Smooth muscle cell of the brain vasculature (primary cell): ENCODE measurements around the gene C22orf31.
"Not testable (repeated sequence)": the region's sequence is repeated elsewhere in the genome, so short reads cannot be mapped to it uniquely, and the experiment has no call there.

Experiments
- DNase-seq: peaks from one replicate; pipeline ENCODE4 v3.0.0-alpha.2; 2012; ENCODE audit warnings: low read depth, low spot score

C22orf31 gene

GRCh38 chr22:29055192-29055830 lies 6.3 kb downstream of the C22orf31 start:
- no peak for DNase-seq

GRCh38 chr22:29054251-29054767 lies 7.3 kb downstream of the C22orf31 start:
- DNase-seq, result no peak

- DNase-seq, result no peak
These were observed 8.5 kb downstream of the C22orf31 start for GRCh38 chr22:29053048-29053702.

GRCh38 chr22:29050457-29050856 lies 11.2 kb downstream of the C22orf31 start:
- DNase-seq, result no peak

- no peak for DNase-seq
These were observed 11.9 kb downstream of the C22orf31 start for GRCh38 chr22:29049655-29050263.

DNA sequence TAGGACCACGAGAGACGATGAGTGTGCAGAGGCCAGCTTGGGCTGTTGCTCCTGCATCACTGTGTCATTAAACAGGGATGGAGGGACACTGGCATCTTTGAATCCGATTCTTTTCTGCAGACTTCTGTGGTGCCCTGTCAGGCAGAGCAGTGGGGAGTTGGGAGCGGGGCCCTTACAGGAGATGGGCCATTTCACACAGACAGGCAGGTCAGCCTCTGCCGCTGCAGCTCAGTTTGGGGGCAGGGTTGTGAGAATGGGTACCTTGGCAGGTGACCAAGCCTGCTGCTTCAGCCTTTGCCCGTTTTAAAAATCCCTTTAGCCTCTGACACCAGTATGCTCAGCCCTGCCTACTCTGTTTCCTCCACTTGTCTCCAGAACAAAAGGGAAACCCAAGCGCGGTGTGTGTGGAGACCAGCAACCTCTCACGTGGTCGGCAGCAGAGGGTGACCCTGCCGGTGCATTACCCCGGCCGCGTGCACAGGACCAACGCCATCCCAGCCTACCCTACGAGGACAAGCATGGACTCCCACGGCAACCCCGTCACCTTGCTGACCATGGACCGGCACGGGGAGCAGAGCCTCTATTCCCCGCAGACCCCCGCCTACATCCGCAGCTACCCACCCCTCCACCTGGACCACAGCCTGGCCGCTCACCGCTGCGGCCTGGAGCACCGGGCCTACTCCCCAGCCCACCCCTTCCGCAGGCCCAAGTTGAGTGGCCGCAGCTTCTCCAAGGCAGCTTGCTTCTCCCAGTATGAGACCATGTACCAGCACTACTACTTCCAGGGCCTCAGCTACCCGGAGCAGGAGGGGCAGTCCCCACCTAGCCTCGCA lies 12.6 kb downstream of the C22orf31 start:
- no peak for DNase-seq

DNA sequence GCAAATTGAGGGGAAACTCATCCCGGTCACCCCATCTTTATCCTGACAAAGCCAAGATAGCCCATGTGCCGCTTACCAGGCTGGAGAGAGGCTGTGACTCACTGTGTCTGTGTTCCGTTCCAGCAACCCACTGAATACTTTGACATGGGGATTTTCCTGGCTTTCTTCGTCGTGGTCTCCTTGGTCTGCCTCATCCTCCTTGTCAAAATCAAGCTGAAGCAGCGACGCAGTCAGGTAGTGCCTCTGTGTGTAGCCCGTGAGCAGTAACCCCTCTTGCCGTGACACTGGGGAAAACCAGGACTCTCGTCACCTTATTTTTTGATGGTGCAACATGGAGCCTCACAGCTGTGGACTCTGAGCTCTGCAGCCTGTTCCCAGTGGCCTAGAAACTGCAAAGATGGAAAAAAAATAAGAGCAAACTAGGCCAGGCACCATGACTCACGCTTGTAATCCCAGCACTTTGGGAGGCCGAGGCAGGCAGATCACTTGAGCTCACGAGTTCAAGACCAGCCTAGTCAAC lies 16.9 kb downstream of the C22orf31 start:
- no peak for DNase-seq

DNA sequence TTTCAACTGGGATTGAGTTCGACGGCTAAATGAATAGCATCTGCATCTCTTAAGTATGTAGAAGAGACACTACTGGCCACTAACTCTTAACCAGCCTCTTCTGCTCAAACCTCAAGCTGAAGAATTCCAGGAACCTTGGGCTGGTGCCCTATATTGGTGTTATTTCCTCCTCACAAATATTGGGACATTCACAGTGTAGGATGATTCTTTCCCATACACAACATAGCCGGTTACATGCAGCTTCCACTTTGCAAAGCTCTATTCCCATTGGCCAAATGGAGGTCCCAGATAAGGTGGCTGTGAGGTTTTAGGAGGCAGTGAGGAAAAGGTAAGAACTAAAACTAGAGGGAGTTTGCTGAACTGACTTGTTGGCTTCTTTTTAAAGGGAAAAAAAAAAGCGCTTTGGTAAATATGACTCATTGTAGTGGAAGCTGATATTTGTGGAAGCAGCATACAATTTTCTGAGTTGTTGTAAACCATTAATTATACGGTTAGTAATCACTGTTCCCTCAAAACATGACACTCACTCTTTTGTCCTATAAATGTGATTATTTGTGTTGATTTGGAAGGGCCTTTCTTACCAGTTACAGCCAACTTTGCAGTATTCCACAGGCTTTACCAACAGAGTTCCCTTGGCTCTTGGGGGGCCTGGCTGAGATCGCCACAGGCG lies 17.6 kb downstream of the C22orf31 start:
- no peak for DNase-seq

DNA sequence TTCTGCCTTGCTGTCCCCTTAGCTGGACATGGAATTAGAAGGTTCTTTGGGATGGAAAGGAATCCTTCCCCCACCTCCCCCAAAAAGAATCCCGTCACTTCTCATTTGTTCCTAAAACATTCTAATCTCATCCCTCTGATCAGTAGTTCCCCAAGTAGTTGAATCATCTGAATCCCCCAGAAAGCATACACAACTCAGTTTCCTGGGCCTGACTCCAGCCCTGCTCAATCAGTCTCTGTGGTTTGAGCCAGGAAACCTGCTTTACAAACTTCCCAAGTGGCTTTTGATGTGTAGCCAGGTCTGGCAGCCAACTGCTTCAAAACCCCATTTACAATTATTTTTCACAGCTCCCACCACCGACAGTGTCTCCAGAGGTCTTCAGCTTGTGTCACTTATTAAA lies 20.2 kb downstream of the C22orf31 start:
- no peak for DNase-seq

- DNase-seq, result peak; percentile 72
These were observed 21.0 kb downstream of the C22orf31 start for GRCh38 chr22:29040385-29041275.

GRCh38 chr22:29039684-29040083 lies 21.9 kb downstream of the C22orf31 start:
- not testable (repeated sequence) for DNase-seq

- DNase-seq, result no peak
These were observed 22.5 kb downstream of the C22orf31 start for GRCh38 chr22:29039148-29039547.

DNA sequence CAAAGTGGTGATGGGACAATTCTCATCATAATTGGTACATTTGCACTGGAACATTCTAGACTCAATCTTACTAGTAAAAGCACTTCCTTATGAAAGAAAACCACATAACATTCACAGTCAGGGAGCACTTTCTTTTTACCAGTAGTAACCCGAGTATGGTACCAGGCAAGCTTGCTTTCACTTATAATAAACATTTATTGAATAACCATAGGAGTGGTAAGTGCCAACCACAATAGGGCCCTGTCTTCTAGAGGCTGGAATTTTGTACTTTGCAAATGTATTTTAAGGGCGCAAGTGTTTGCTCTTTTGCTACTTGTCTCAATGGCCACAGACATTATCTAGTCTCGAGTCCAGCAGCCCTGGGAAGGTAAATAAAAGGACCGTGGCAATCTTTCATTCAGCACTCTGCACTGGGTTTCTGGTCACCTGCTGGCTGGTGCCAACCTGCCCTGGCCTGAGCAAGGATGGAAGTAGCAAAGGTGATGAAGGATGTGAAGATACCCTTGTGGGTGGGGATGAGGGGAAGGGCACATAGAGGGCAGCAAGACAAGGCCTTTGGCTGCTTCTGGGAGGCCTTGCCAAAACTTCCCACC lies 24.2 kb downstream of the C22orf31 start:
- DNase-seq, result no peak

GRCh38 chr22:29032584-29032983 lies 29.0 kb downstream of the C22orf31 start:
- no peak for DNase-seq

DNA sequence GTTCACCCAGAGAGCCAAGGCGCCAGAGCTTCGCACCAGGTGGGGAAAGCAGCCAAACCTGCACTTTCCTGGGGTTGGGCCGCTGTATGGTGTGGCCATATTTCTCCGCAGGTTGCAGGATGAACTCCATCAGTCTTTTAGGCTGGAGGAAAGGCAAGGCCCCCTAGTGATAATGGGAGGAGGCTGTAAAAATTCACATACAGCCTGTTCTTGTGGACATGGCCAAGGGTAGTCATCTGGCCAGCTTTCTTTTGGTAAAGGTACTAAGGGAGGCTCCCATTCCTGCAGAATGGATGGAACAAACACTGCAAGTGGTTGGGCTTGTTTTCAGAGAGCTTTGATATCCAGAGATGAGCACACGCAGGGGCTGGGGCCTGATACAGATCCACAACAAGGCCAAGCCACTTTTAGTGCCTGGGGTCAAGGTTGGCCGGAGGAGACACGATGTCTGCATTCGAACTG lies 29.6 kb downstream of the C22orf31 start:
- no peak for DNase-seq

- DNase-seq, result peak; percentile 95
These were observed 30.2 kb downstream of the C22orf31 start for GRCh38 chr22:29031227-29032011.

DNA sequence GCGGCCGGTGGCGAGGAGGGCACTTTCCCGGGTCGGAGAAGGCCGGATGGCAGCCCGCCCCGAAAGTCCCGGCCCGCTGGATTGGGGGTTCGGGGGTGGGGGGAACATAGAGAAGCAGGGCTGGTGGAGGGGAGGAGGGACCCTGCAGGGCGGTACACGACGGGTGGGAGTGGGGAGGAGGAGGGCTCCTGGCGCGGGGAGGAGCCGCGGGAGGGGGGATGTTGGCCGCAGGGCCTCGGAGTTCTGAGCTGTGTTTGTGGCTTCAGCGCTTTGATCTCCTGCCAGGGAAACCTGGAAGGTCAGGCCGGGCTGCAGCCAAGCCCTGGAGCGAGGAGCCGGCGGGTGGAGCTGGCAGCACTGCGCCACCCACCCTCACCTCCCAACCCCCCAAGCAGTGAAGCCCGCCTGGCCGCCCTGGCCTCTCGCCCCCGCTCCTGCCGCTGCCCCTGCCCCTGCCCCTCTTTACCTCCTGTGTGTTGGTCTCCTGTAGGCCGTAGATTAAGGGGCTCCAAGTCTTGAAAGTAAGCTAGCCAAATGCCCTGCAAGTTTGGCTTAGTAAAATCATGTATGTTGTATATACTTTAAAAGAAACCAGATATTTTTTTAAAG lies 30.9 kb downstream of the C22orf31 start:
- DNase-seq, result peak; percentile 80

DNA sequence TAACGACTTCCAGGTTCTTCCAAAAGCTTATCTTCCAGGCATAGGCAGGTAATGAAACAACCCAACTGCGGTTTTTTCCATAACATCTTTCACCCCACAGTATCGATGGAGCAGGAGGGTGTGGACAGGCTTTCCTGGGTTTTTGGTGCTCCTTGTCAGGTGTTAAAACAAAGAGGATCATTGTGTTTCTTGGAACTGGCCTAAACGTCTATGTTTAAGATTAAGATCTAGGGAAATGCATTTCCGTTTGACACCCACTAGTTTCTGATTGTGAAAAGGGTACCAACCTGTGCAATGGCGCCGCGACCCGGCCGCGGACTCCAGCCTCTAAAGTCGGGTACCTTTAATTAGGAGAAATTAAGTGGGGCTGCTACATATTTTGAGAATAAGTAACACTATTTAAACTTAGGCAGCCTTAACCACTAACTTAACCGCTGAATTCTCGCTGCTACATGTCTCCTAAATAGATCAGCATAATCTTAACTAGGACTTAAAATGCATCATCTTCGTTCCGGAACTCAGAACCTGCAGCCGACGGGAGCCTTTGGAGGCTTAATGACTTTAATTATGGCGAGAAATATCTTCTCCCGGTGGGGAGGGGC lies 31.5 kb downstream of the C22orf31 start:
- no peak for DNase-seq
